Activated CD8-positive, alpha-beta memory T cell treated with anti-CD3 and anti-CD28 coated beads, Interleukin-2, amount 10 ng/mL, durations not matched to agents 7 days and 5 days (primary cell): ENCODE data around the gene NKX1-2. TPM values are rescaled to one million over a fixed set of nuclear protein-coding genes. Genes with fewer than 3 reads are reported as not detected.

Source experiments
- ATAC-seq: fragments of 150-1000 bp; cut with Tn5 transposase; one replicate; pipeline ENCODE4 v1.10.0; 2021; ENCODE audit warnings: moderate library complexity
- CTCF ChIA-PET: fragments of 350-600 bp; sonication (Branson Sonifier 250); formaldehyde crosslinking; loops from one replicate; lab custom pipeline; 2021; ENCODE audit warnings: antibody characterized with exemption; lab: Charles Lee
- DNase-seq: peaks from one replicate; pipeline ENCODE4 v3.0.0-alpha.2; 2020
- H3K27ac Mint-ChIP-seq: one replicate; pipeline ENCODE4 v1.8.0; 2021; ENCODE audit warnings: mild to moderate bottlenecking, mixed read lengths
- H3K27me3 Mint-ChIP-seq: one replicate; pipeline ENCODE4 v1.8.0; 2021; ENCODE audit warnings: mixed read lengths
- H3K36me3 Mint-ChIP-seq: one replicate; pipeline ENCODE4 v1.8.0; 2021; ENCODE audit warnings: mild to moderate bottlenecking, mixed read lengths
- H3K4me1 Mint-ChIP-seq: one replicate; pipeline ENCODE4 v1.8.0; 2021; ENCODE audit warnings: mixed read lengths
- H3K4me3 Mint-ChIP-seq: one replicate; pipeline ENCODE4 v1.8.0; 2021; ENCODE audit warnings: mild to moderate bottlenecking, moderate library complexity, mixed read lengths
- H3K9me3 Mint-ChIP-seq: one replicate; pipeline ENCODE4 v1.8.0; 2022; ENCODE audit warnings: low read depth, mixed read lengths
- total RNA-seq, 2 experiments: library from RNA; stranded (reverse); gene quantifications; one replicate each; pipeline ENCODE4 v1.2.3, GENCODE V29; 2021

Gene NKX1-2
- not detected for total RNA-seq

- CTCF ChIA-PET: interaction anchor here (0.6 kb wide), 1 partner anchor 1948 kb away, joined by 3 read pairs; no protein-coding TSS in a partner anchor
- no peaks in the 10 kb centered on the region for H3K9me3 Mint-ChIP-seq
- H3K27me3 Mint-ChIP-seq: peaks cover 91% of the 10 kb centered on the region
- ATAC-seq (peak; percentile 39), DNase-seq (no peak)
- H3K4me3 Mint-ChIP-seq: peak within 1 kb of the TSS; percentile 12
- H3K4me1 Mint-ChIP-seq: peaks cover 16% of the 10 kb centered on the region
- peak within 1 kb of the TSS; percentile 34 for H3K27ac Mint-ChIP-seq
- H3K36me3 Mint-ChIP-seq: no peaks in the 10 kb centered on the region
Measured at GRCh38 chr10:124450012-124450782, at the start of gene NKX1-2. TSS of gene NKX1-2 (minus strand) at chr10:124450035. CDS start at chr10:124449943, 92 bp downstream.

- ATAC-seq (no peak), DNase-seq (no peak)
- H3K27ac Mint-ChIP-seq: no peak overlapping the region
- CTCF ChIA-PET: interaction anchor here (0.5 kb wide), 1 partner anchor 329 kb away, joined by 3 read pairs; no protein-coding TSS in a partner anchor
- no peak overlapping the region for H3K4me3 Mint-ChIP-seq
- H3K36me3 Mint-ChIP-seq: peaks cover 12% of the 10 kb centered on the region
- peaks cover 15% of the 10 kb centered on the region for H3K4me1 Mint-ChIP-seq
- H3K27me3 Mint-ChIP-seq: no peaks in the 10 kb centered on the region
- peaks cover 4% of the 10 kb centered on the region for H3K9me3 Mint-ChIP-seq
Measured at GRCh38 chr10:124498056-124498455, 48.2 kb upstream of the NKX1-2 start.

GRCh38 chr10:124497196-124497881 is 47.5 kb upstream of the NKX1-2 start:
- no peak for DNase-seq
- Mint-ChIP-seq H3K9me3 (peaks cover 4% of the 10 kb centered on the region), H3K36me3 (peaks cover 12% of the 10 kb centered on the region), H3K4me1 (peaks cover 15% of the 10 kb centered on the region), H3K27ac (no peak overlapping the region), H3K27me3 (no peaks in the 10 kb centered on the region), H3K4me3 (no peak overlapping the region)
- no peak for ATAC-seq
- CTCF ChIA-PET: interaction anchor here (0.5 kb wide), 1 partner anchor 330 kb away, joined by 3 read pairs; no protein-coding TSS in a partner anchor

GRCh38 chr10:124496620-124497019 is 46.8 kb upstream of the NKX1-2 start:
- no peak for ATAC-seq
- Mint-ChIP-seq H3K27ac (no peak overlapping the region), H3K9me3 (peaks cover 4% of the 10 kb centered on the region), H3K4me1 (peaks cover 14% of the 10 kb centered on the region), H3K4me3 (no peak overlapping the region), H3K36me3 (peaks cover 10% of the 10 kb centered on the region), H3K27me3 (no peaks in the 10 kb centered on the region)
- DNase-seq: no peak
- CTCF ChIA-PET: no interaction called here

- CTCF ChIA-PET: no interaction called here
- Mint-ChIP-seq H3K4me1 (peaks cover 14% of the 10 kb centered on the region), H3K27ac (no peak overlapping the region), H3K4me3 (no peak overlapping the region), H3K9me3 (peaks cover 4% of the 10 kb centered on the region), H3K36me3 (peaks cover 10% of the 10 kb centered on the region), H3K27me3 (no peaks in the 10 kb centered on the region)
- DNase-seq (no peak), ATAC-seq (no peak)
Measured at GRCh38 chr10:124496150-124496549, 46.3 kb upstream of the NKX1-2 start.

- Mint-ChIP-seq H3K36me3 (peaks cover 5% of the 10 kb centered on the region), H3K4me3 (no peak overlapping the region), H3K9me3 (peaks cover 1% of the 10 kb centered on the region), H3K27me3 (no peaks in the 10 kb centered on the region), H3K27ac (no peak overlapping the region), H3K4me1 (peaks cover 11% of the 10 kb centered on the region)
- DNase-seq (no peak), ATAC-seq (no peak)
- CTCF ChIA-PET: no interaction called here
Measured at GRCh38 chr10:124495725-124496124, 45.9 kb upstream of the NKX1-2 start.

GRCh38 chr10:124495162-124495561 is 45.3 kb upstream of the NKX1-2 start:
- Mint-ChIP-seq H3K4me1 (peaks cover 9% of the 10 kb centered on the region), H3K9me3 (no peaks in the 10 kb centered on the region), H3K27me3 (no peaks in the 10 kb centered on the region), H3K27ac (no peak overlapping the region), H3K4me3 (no peak overlapping the region), H3K36me3 (peaks cover 2% of the 10 kb centered on the region)
- ATAC-seq: no peak
- no peak for DNase-seq
- CTCF ChIA-PET: no interaction called here

GRCh38 chr10:124494046-124494807 is 44.4 kb upstream of the NKX1-2 start:
- no peaks in the 10 kb centered on the region for H3K27me3 Mint-ChIP-seq
- peak overlapping the region; percentile 2 for H3K4me3 Mint-ChIP-seq
- DNase-seq (no peak), ATAC-seq (no peak)
- H3K9me3 Mint-ChIP-seq: no peaks in the 10 kb centered on the region
- H3K4me1 Mint-ChIP-seq: peaks cover 7% of the 10 kb centered on the region
- CTCF ChIA-PET: no interaction called here
- no peaks in the 10 kb centered on the region for H3K36me3 Mint-ChIP-seq
- peak overlapping the region; percentile 72 for H3K27ac Mint-ChIP-seq

- Mint-ChIP-seq H3K4me3 (no peak overlapping the region), H3K27ac (no peak overlapping the region), H3K4me1 (peaks cover 7% of the 10 kb centered on the region), H3K36me3 (no peaks in the 10 kb centered on the region), H3K9me3 (no peaks in the 10 kb centered on the region), H3K27me3 (no peaks in the 10 kb centered on the region)
- no peak for ATAC-seq
- CTCF ChIA-PET: no interaction called here
- no peak for DNase-seq
Measured at GRCh38 chr10:124493214-124493882, 43.5 kb upstream of the NKX1-2 start.

GRCh38 chr10:124492266-124492665 is 42.4 kb upstream of the NKX1-2 start:
- no peak overlapping the region for H3K27ac Mint-ChIP-seq
- peaks cover 7% of the 10 kb centered on the region for H3K4me1 Mint-ChIP-seq

GRCh38 chr10:124491105-124491504 is 41.3 kb upstream of the NKX1-2 start:
- H3K27me3 Mint-ChIP-seq: no peaks in the 10 kb centered on the region
- H3K4me1 Mint-ChIP-seq: peaks cover 7% of the 10 kb centered on the region
- CTCF ChIA-PET: no interaction called here
- DNase-seq: no peak
- H3K9me3 Mint-ChIP-seq: peaks cover 2% of the 10 kb centered on the region
- H3K36me3 Mint-ChIP-seq: peaks cover 4% of the 10 kb centered on the region
- ATAC-seq: no peak
- no peak overlapping the region for H3K27ac Mint-ChIP-seq
- H3K4me3 Mint-ChIP-seq: no peak overlapping the region

More at GRCh38 chr10:124492266-124492665, 42.4 kb upstream of the NKX1-2 start:
- Mint-ChIP-seq H3K9me3 (no peaks in the 10 kb centered on the region), H3K36me3 (peaks cover 1% of the 10 kb centered on the region), H3K27me3 (no peaks in the 10 kb centered on the region), H3K4me3 (no peak overlapping the region)
- no peak for ATAC-seq
- no peak for DNase-seq
- CTCF ChIA-PET: no interaction called here

GRCh38 chr10:124486635-124487034 is 36.8 kb upstream of the NKX1-2 start:
- DNase-seq (no peak), ATAC-seq (no peak)
- H3K36me3 Mint-ChIP-seq: peaks cover 4% of the 10 kb centered on the region
- CTCF ChIA-PET: no interaction called here
- H3K9me3 Mint-ChIP-seq: peaks cover 2% of the 10 kb centered on the region
- H3K27ac Mint-ChIP-seq: no peak overlapping the region
- H3K4me3 Mint-ChIP-seq: no peak overlapping the region
- H3K4me1 Mint-ChIP-seq: no peaks in the 10 kb centered on the region
- H3K27me3 Mint-ChIP-seq: no peaks in the 10 kb centered on the region

- Mint-ChIP-seq H3K4me3 (no peak overlapping the region), H3K27me3 (no peaks in the 10 kb centered on the region), H3K36me3 (peaks cover 4% of the 10 kb centered on the region), H3K9me3 (peaks cover 2% of the 10 kb centered on the region), H3K27ac (no peak overlapping the region), H3K4me1 (no peaks in the 10 kb centered on the region)
- ATAC-seq: no peak
- CTCF ChIA-PET: no interaction called here
- DNase-seq: no peak
Measured at GRCh38 chr10:124484661-124485060, 34.8 kb upstream of the NKX1-2 start.
